Loucy (cell line): ENCODE data around the gene NMT2.

Source experiments
- H2AFZ ChIP-seq: fragments of 200-600 bp; sonication (generic); 2 replicates; pipeline ENCODE4 v1.6.0; 2016; ENCODE audit warnings: antibody characterized with exemption, mild to moderate bottlenecking, low read length, moderate library complexity
- H3F3A ChIP-seq: fragments of 200-600 bp; 2 replicates; pipeline ENCODE4 v1.6.0; 2016; ENCODE audit warnings: antibody characterized with exemption, low read depth, mild to moderate bottlenecking
- H3K27me3 ChIP-seq: fragments of 200-600 bp; sonication (generic); 2 replicates; pipeline ENCODE4 v1.6.1; 2014; ENCODE audit warnings: low read length, mild to moderate bottlenecking; ENCODE audit not compliant: insufficient read depth, poor library complexity, severe bottlenecking
- H3K36me3 ChIP-seq: fragments of 200-600 bp; sonication (generic); 2 replicates; pipeline ENCODE4 v1.6.1; 2016; ENCODE audit warnings: low read length; ENCODE audit not compliant: insufficient read depth
- H3K4me1 ChIP-seq: fragments of 200-600 bp; sonication (generic); 2 replicates; pipeline ENCODE4 v1.5.1; 2014; ENCODE audit warnings: low read length, mild to moderate bottlenecking; ENCODE audit not compliant: insufficient read depth, poor library complexity, severe bottlenecking
- H3K4me2 ChIP-seq: fragments of 200-600 bp; sonication (generic); 2 replicates; pipeline ENCODE4 v1.6.0; 2014; ENCODE audit warnings: antibody characterized with exemption, low read length, low read depth, mild to moderate bottlenecking; ENCODE audit not compliant: poor library complexity, severe bottlenecking
- H3K4me3 ChIP-seq: fragments of 200-600 bp; sonication (generic); 2 replicates; pipeline ENCODE4 v1.5.1; 2014; ENCODE audit warnings: low read length, mild to moderate bottlenecking, mixed read lengths; ENCODE audit not compliant: poor library complexity, severe bottlenecking
- H3K79me2 ChIP-seq: fragments of 200-600 bp; sonication (generic); 2 replicates; pipeline ENCODE4 v1.6.1; 2014; ENCODE audit warnings: low read length; ENCODE audit not compliant: insufficient read depth
- H3K9ac ChIP-seq: fragments of 200-600 bp; sonication (generic); 2 replicates; pipeline ENCODE4 v1.6.0; 2014; ENCODE audit warnings: mild to moderate bottlenecking, low read depth, low read length, moderate library complexity; ENCODE audit not compliant: poor library complexity, severe bottlenecking
- H3K9me2 ChIP-seq: fragments of 200-600 bp; sonication (generic); replicated peaks from 2 replicates; pipeline ENCODE4 v1.6.1; 2016; ENCODE audit warnings: low read depth, low read length, mixed read lengths
- H3K9me3 ChIP-seq: fragments of 200-600 bp; sonication (generic); 2 replicates; pipeline ENCODE4 v1.6.1; 2014; ENCODE audit warnings: mild to moderate bottlenecking, antibody characterized with exemption, low read length, low read depth; ENCODE audit not compliant: insufficient read depth
- H4K20me1 ChIP-seq: fragments of 200-600 bp; sonication (generic); 2 replicates; pipeline ENCODE4 v1.6.0; 2014; ENCODE audit warnings: antibody characterized with exemption, low read length, mild to moderate bottlenecking; ENCODE audit not compliant: insufficient read depth, poor library complexity, severe bottlenecking
- EZH2phosphoT487 ChIP-seq: fragments of 200-600 bp; IDR thresholded peaks from 2 replicates; pipeline ENCODE4 v1.6.1; 2018; ENCODE audit warnings: antibody characterized with exemption, mild to moderate bottlenecking, moderate library complexity, borderline replicate concordance
- TF ChIP-seq, protein P1 (sequence below): fragments of 200-600 bp; sonication (generic); conservative IDR thresholded peaks from 2 replicates; pipeline ENCODE4 v1.5.1; 2014; ENCODE audit warnings: mild to moderate bottlenecking, antibody characterized with exemption, low read length

Gene NMT2

DNA sequence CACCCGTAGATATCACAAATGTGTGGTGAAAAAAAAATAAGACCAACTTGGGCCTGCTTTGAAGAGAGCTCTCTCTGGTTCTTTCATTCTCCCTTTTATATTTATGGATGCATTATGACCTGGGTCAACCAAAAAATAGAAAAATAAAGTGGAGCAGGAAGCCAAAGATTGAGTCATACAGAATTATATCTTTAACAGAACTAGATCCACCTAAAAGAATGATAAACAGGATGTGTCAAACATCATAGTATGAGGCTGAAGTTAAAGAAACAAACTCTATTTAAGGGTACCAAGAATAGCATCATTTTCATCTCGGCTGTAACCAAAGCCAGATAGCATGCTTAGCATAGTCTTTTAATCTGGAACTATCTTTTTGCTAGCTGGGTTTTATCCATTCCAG, 28.8 kb upstream of the NMT2 start:
- Histone ChIP-seq H3K9ac (no peak overlapping the region), H3K4me1 (peaks cover 16% of the 10 kb centered on the region), H2AFZ (no peak overlapping the region), H4K20me1 (no peaks in the 10 kb centered on the region), H3K27me3 (no peaks in the 10 kb centered on the region), H3K9me3 (no peaks in the 10 kb centered on the region), H3K4me2 (no peak overlapping the region), H3K4me3 (no peak overlapping the region), H3K36me3 (no peaks in the 10 kb centered on the region), H3K79me2 (no peaks in the 10 kb centered on the region), H3F3A (no peaks in the 10 kb centered on the region), H3K9me2 (no peaks in the 10 kb centered on the region)
- TF ChIP-seq, protein P1, sequence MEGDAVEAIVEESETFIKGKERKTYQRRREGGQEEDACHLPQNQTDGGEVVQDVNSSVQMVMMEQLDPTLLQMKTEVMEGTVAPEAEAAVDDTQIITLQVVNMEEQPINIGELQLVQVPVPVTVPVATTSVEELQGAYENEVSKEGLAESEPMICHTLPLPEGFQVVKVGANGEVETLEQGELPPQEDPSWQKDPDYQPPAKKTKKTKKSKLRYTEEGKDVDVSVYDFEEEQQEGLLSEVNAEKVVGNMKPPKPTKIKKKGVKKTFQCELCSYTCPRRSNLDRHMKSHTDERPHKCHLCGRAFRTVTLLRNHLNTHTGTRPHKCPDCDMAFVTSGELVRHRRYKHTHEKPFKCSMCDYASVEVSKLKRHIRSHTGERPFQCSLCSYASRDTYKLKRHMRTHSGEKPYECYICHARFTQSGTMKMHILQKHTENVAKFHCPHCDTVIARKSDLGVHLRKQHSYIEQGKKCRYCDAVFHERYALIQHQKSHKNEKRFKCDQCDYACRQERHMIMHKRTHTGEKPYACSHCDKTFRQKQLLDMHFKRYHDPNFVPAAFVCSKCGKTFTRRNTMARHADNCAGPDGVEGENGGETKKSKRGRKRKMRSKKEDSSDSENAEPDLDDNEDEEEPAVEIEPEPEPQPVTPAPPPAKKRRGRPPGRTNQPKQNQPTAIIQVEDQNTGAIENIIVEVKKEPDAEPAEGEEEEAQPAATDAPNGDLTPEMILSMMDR: no peak
- TF ChIP-seq EZH2phosphoT487: no peak

DNA sequence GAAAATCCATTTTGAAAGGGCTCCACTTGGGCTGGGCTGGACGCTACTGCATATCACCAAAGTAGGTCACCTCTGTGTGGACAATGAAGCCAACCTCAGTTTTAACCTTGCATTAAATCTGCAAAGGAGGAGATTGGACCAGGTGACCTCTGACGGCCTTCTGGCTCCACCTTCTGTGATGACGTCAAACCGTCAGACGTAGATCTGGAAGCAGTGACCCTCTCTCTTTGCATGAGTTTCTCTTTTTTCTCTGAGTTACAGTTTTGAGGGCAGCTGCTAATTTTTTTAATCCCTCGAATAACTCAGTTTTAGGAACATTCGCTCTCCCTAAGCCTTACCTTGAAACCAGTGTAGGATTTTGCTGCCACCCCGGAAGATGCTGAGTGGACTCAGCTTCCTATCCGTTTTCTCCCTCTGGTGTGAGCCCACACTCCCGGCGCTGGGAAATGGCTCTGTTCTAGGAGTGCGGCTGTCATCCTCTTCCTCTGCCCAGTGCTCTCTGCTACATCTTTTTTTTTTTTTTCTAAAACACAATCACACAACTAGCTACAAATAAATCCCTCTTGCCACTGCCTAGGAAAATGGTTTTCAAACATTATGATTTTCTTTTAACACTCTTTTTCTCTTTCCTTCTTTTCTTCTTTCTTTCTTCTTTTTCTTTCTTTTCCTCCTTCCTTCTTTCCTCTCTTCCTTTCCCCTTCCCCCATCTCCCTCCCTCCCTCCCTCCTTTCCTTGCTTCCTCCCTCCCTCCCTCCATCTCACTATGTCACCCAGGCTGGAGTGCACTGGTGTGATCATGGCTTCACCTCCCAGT, 27.7 kb upstream of the NMT2 start:
- TF ChIP-seq EZH2phosphoT487: no peak
- TF ChIP-seq, protein P1: no peak
- Histone ChIP-seq H4K20me1 (no peaks in the 10 kb centered on the region), H3K4me1 (peaks cover 16% of the 10 kb centered on the region), H3K4me2 (no peak overlapping the region), H3K36me3 (no peaks in the 10 kb centered on the region), H3K9ac (no peak overlapping the region), H3K4me3 (no peak overlapping the region), H3F3A (no peaks in the 10 kb centered on the region), H2AFZ (no peak overlapping the region), H3K9me2 (no peaks in the 10 kb centered on the region), H3K79me2 (no peaks in the 10 kb centered on the region), H3K27me3 (no peaks in the 10 kb centered on the region), H3K9me3 (no peaks in the 10 kb centered on the region)

DNA sequence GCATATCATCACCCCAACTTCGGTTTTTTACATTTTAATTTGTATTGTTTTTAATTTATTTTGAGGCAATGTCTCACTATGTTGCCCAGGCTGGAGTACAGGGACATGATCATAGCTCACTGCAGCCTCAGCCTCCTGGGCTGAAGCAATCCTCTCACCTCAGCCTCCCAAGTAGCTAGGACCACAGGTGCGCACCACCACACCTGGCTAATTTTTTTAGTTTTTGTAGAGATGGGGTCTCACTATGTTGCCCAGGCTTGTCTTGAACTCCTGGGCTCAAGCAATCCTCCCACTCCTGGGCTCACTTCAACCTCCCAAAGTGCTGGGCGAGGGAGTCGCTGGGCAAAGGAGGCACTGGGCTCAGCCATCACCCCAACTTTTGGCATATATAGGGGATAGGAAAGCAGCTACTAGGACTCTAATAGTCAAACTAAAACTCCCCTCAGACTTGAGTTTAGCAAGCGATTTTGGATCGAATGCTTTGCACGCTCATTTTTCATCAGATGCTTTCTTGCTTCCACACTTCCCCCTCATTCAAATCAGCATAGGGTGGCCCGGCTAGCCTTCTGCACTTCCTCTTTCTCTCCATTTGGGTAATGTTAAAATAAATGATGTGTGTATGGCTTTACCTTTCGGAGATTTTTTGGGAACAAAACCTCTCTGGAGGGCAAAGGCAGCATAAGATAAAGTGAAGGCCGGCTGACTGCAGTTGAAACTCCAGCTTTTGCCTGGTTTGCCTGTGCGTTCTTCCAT, 20.8 kb upstream of the NMT2 start:
- no peaks in the 10 kb centered on the region for H3K9me2 ChIP-seq
- H3K9ac ChIP-seq: no peak overlapping the region
- H3K36me3 ChIP-seq: no peaks in the 10 kb centered on the region
- H2AFZ ChIP-seq: peak overlapping the region; percentile 65; the same call in 1 of the 2 replicates
- H3K4me2 ChIP-seq: no peak overlapping the region
- H3K79me2 ChIP-seq: no peaks in the 10 kb centered on the region
- H4K20me1 ChIP-seq: no peaks in the 10 kb centered on the region
- no peaks in the 10 kb centered on the region for H3K27me3 ChIP-seq
- TF ChIP-seq EZH2phosphoT487: no peak
- TF ChIP-seq, protein P1: no peak
- H3F3A ChIP-seq: no peaks in the 10 kb centered on the region
- H3K9me3 ChIP-seq: no peaks in the 10 kb centered on the region
- peaks cover 9% of the 10 kb centered on the region for H3K4me1 ChIP-seq
- H3K4me3 ChIP-seq: no peak overlapping the region
